K562 (cell line): ENCODE data around the gene TEX14. TPM values are rescaled to one million over a fixed set of nuclear protein-coding genes. Genes with fewer than 3 reads are reported as not detected.

Experiments
- ATAC-seq: fragments of 200-7000 bp; cut with Tn5 transposase; 3 replicates; pipeline ENCODE4 v1.9.1; 2020; ENCODE audit warnings: moderate library complexity
- BruUV-seq: library from RNA; stranded (reverse); fragments of 400-500 nt; replicated peaks from 2 replicates; lab custom pipeline; 2021; lab: Mats Ljungman, UMichigan
- CTCF ChIA-PET: fragments of 300-600 bp; formaldehyde crosslinking; extraction: SDS; loops from one replicate; lab custom pipeline; 2021; ENCODE audit warnings: low intra/inter-chr PET ratio; lab: Yijun Ruan, JAX
- POLR2A ChIA-PET: fragments of 300-600, 350-650 bp; sonication (Branson Sonifier 250); formaldehyde crosslinking; extraction: SDS; loops from one replicate; lab custom pipeline; 2021; ENCODE audit warnings: antibody characterized with exemption, inconsistent platforms; lab: Yijun Ruan, JAX
- DNase-seq, 4 experiments: peaks; one replicate each; pipeline versions ENCODE4 v3.0.0 to v3.0.0-alpha.2; 2011 to 2018; ENCODE audit warnings: low spot score in 3 of 4, mixed read lengths in 3 of 4; ENCODE audit errors: extremely low read depth in 1 of 4
- FAIRE-seq: peaks from 2 replicates; lab custom pipeline; 2011; peaks lifted over from hg19 to GRCh38; lab: Jason Lieb, UNC
- H2AFZ ChIP-seq: 2 replicates; pipeline ENCODE4 v1.6.0; 2011; ENCODE audit warnings: low read depth, low read length, control low read depth, inconsistent platforms
- H3K27ac ChIP-seq: fragments of 200-600 bp; 3 replicates; pipeline ENCODE4 v1.8.0; 2011; ENCODE audit warnings: low read depth, mild to moderate bottlenecking, control low read depth, inconsistent platforms, low read length, moderate library complexity, mixed read lengths; ENCODE audit errors: extremely low read depth
- H3K27me3 ChIP-seq, 2 experiments: fragments of 300-600 bp in 1 of 2; 2 replicates in 1 of 2; 3 replicates in 1 of 2; pipeline versions ENCODE4 v1.6.0 to v1.8.0; 2011; ENCODE audit warnings: inconsistent platforms in 2 of 2, low read length in 2 of 2, mild to moderate bottlenecking in 1 of 2, mixed read lengths in 1 of 2, moderate library complexity in 1 of 2; ENCODE audit not compliant: control insufficient read depth in 2 of 2, insufficient read depth in 2 of 2
- H3K36me3 ChIP-seq: fragments of 300-600 bp; 3 replicates; pipeline ENCODE4 v1.8.0; 2011; ENCODE audit warnings: mild to moderate bottlenecking, low read length, inconsistent platforms; ENCODE audit not compliant: control insufficient read depth, insufficient read depth
- H3K4me1 ChIP-seq, 2 experiments: fragments of 200-600 bp in 1 of 2; replicated peaks in 1 of 2; 2 replicates in 1 of 2; 3 replicates in 1 of 2; pipeline versions ENCODE4 v1.5.1 to v1.8.0; 2011; ENCODE audit warnings: inconsistent platforms in 2 of 2, low read length in 2 of 2, mild to moderate bottlenecking in 1 of 2, mixed read lengths in 1 of 2, moderate library complexity in 1 of 2; ENCODE audit not compliant: control insufficient read depth in 2 of 2, insufficient read depth in 2 of 2
- H3K4me2 ChIP-seq: 2 replicates; pipeline ENCODE4 v1.6.1; 2011; ENCODE audit warnings: low read length, control low read depth, inconsistent platforms, mixed read lengths; ENCODE audit not compliant: insufficient read depth
- H3K4me3 ChIP-seq: fragments of 200-600 bp; sonication (generic), shearing (Covaris generic); 2 replicates; pipeline ENCODE4 v1.5.1; 2016; ENCODE audit warnings: control low read depth, inconsistent platforms
- H3K79me2 ChIP-seq: fragments of 200-600 bp; 3 replicates; pipeline ENCODE4 v1.8.0; 2011; ENCODE audit warnings: low read length, inconsistent platforms; ENCODE audit not compliant: control insufficient read depth, insufficient read depth
- H3K9ac ChIP-seq, 2 experiments: 2 replicates each; pipeline versions ENCODE4 v1.6.0 to v1.6.1; 2011; ENCODE audit warnings: low read depth in 2 of 2, low read length in 2 of 2, control low read depth in 1 of 2, inconsistent platforms in 1 of 2, mild to moderate bottlenecking in 1 of 2, mixed read lengths in 1 of 2; ENCODE audit not compliant: insufficient read depth in 1 of 2
- H3K9me1 ChIP-seq: one replicate; pipeline ENCODE4 v1.6.0; 2011; ENCODE audit warnings: inconsistent platforms, mild to moderate bottlenecking, low read length, moderate library complexity; ENCODE audit not compliant: control insufficient read depth, insufficient read depth
- H3K9me3 ChIP-seq: replicated peaks from 2 replicates; pipeline ENCODE4 v1.5.1; 2011; ENCODE audit warnings: low read depth, low read length, inconsistent platforms; ENCODE audit not compliant: control insufficient read depth, insufficient read depth
- H4K20me1 ChIP-seq: replicated peaks from 2 replicates; pipeline ENCODE4 v1.6.1; 2011; ENCODE audit warnings: low read length, inconsistent platforms, mixed read lengths; ENCODE audit not compliant: control insufficient read depth, insufficient read depth
- ARHGAP35 ChIP-seq: fragments of 450-650 bp; IDR thresholded peaks from 2 replicates; pipeline ENCODE4 v1.6.1; 2018; ENCODE audit not compliant: partially characterized antibody
- CREB5 ChIP-seq: fragments of 250-450 bp; sonication (Bioruptor Pico); IDR thresholded peaks from 2 replicates; pipeline ENCODE4 v1.5.0; 2020; ENCODE audit warnings: mild to moderate bottlenecking
- FUS ChIP-seq: fragments of 200-400 bp; formaldehyde crosslinking; optimal IDR thresholded peaks from 2 replicates; pipeline ENCODE3; 2017; ENCODE audit warnings: low read depth, low read length
- KLF1 ChIP-seq: fragments of 450-650 bp; IDR thresholded peaks from 2 replicates; pipeline ENCODE4 v1.6.1; 2016; ENCODE audit warnings: missing genetic modification characterization, missing compliant biosample characterization
- MAZ ChIP-seq, 2 experiments: fragments of 450-650 bp in 1 of 2; sonication (generic) in 1 of 2; formaldehyde crosslinking; IDR thresholded peaks in 1 of 2; conservative IDR thresholded peaks in 1 of 2; 2 replicates each; pipeline versions ENCODE4 v1.4.0 to v1.5.0; 2020; ENCODE audit warnings: mild to moderate bottlenecking in 1 of 2, missing genetic modification reagents in 1 of 2
- SPI1 ChIP-seq: IDR thresholded peaks from 2 replicates; pipeline ENCODE4 v1.6.1; 2011; ENCODE audit warnings: low read depth, low read length, control low read depth, borderline replicate concordance
- TCF15 ChIP-seq: fragments of 250-450 bp; sonication (Bioruptor Pico); IDR thresholded peaks from 2 replicates; pipeline ENCODE4 v1.8.0; 2022; ENCODE audit warnings: moderate library complexity, mild to moderate bottlenecking, inconsistent platforms
- ZBTB11 ChIP-seq, 3 experiments: fragments of 200-800 bp in 1 of 3; fragments of 250-450 bp in 1 of 3; fragments of 450-650 bp in 1 of 3; sonication (Bioruptor Pico) in 1 of 3; sonication (Bioruptor generic) in 1 of 3; formaldehyde crosslinking in 1 of 3; IDR thresholded peaks; 2 replicates each; pipeline versions ENCODE4 v1.6.1 to v1.8.0; 2016 to 2022; ENCODE audit warnings: mild to moderate bottlenecking in 2 of 3, missing genetic modification characterization in 2 of 3, missing compliant biosample characterization in 1 of 3, moderate library complexity in 1 of 3
- WGBS: fragments of 100-300 bp; shearing (Covaris generic); methylation state at CpG from one replicate; pipeline ENCODE4 v1.1.6; 2016; ENCODE audit warnings: low coverage, mixed read lengths; ENCODE audit not compliant: insufficient coverage; ENCODE audit errors: missing lambda C conversion rate; 5-methylcytosine and 5-hydroxymethylcytosine counted together
- in situ Hi-C: fragments of 300-500 bp; cut with MboI; formaldehyde crosslinking; loops from 4 replicates; pipeline ENCODE4 v1.15.0; 2018; ENCODE audit warnings: inconsistent platforms, mixed read lengths
- intact Hi-C: fragments of 100-400 bp; cut with micrococcal nuclease; formaldehyde crosslinking; loops from 2 replicates; pipeline ENCODE4 v1.14.2; 2022
- polyA plus RNA-seq, 8 experiments: library from polyadenylated mRNA; depleted of rRNA in 4 of 8; stranded (reverse) in 5 of 8; unstranded in 3 of 8; fragments of >200 nt; fragmentation: Nextera tagmentation in 2 of 8; fragmentation: Illumina TruSeq in 1 of 8; extraction: Ambion mirVana in 2 of 8; extraction: Trizol in 1 of 8; gene quantifications; 2 replicates each; pipeline versions ENCODE4 v1.2.1 to v1.2.3, GENCODE V29; 2011 to 2014; ENCODE audit warnings: inconsistent platforms in 1 of 8, missing spikeins in 1 of 8
- total RNA-seq, 7 experiments: library from RNA; depleted of rRNA in 6 of 7; stranded (reverse); fragments of >200 nt in 6 of 7; fragmentation: Illumina TruSeq in 2 of 7; extraction: Trizol in 2 of 7; gene quantifications; 2 replicates each; pipeline versions ENCODE4 v1.2.1 to v1.2.3, GENCODE V29; 2011 to 2021; ENCODE audit warnings: low replicate concordance in 1 of 7

Gene TEX14
- total and polyA plus RNA-seq, 9 of the 15 experiments (the other 6 are each of a cell fraction or from before 2014, with no cell fraction given), result 0.05 to 0.12 (median 0.09) TPM; not detected in 1

- Histone ChIP-seq H3K79me2 (no peaks in the 10 kb centered on the region), H3K36me3 (no peaks in the 10 kb centered on the region), H3K9me3 (no peaks in the 10 kb centered on the region), H3K27me3 (peaks cover 2 to 6% of the 10 kb centered on the region in 2 experiments; a peak in 3 of 5 replicates), H3K4me1 (no peaks in the 10 kb centered on the region), H3K9me1 (no peaks in the 10 kb centered on the region), H3K4me2 (no peak overlapping the region), H2AFZ (no peak overlapping the region), H3K27ac (no peak overlapping the region), H4K20me1 (no peaks in the 10 kb centered on the region), H3K4me3 (no peak overlapping the region), H3K9ac (no peak overlapping the region)
- no peak for ATAC-seq
- in situ Hi-C loops, result no loop called here
- BruUV-seq, result no TSS peak
- ChIA-PET POLR2A (interaction anchor here (0.8 to 0.9 kb wide), 2 partner anchors 19 to 66 kb away, joined by 3 to 4 read pairs; no protein-coding TSS in a partner anchor), CTCF (no interaction called here)
- intact Hi-C loops, result no loop called here
- DNase-seq, result no peak
- 0% methylated on average over 1 of the region's 1 CpG for WGBS
- FAIRE-seq, result no peak
- no peak for TF ChIP-seq FUS
- peak in 1 of 3 experiments; percentile 62; a peak in 1 of 6 replicates for TF ChIP-seq ZBTB11 (CRISPR knock-in tag; IDR thresholded peaks at IDR 0.05)
- TF ChIP-seq TCF15 (CRISPR knock-in tag), result no peak
- TF ChIP-seq ARHGAP35, result no peak
- TF ChIP-seq MAZ (CRISPR knock-in tag; conservative IDR thresholded peaks at IDR 0.05 in 1 of 2, IDR thresholded peaks at IDR 0.05 in 1 of 2), result no peak
- no peak for TF ChIP-seq KLF1
- no peak for TF ChIP-seq CREB5 (CRISPR knock-in tag)
- TF ChIP-seq SPI1, result no peak
Measured at GRCh38 chr17:58564971-58565370, 126.9 kb downstream of the TEX14 start.
